ENCODE measurements around the gene ARHGAP22. TPM values are rescaled to one million over a fixed set of nuclear protein-coding genes. Genes with fewer than 3 reads are reported as not detected.

The ARHGAP22 gene
- total RNA-seq, 8 experiments from 2014 or later = 0.72 to 9.3 (median 1.8) TPM

DNA sequence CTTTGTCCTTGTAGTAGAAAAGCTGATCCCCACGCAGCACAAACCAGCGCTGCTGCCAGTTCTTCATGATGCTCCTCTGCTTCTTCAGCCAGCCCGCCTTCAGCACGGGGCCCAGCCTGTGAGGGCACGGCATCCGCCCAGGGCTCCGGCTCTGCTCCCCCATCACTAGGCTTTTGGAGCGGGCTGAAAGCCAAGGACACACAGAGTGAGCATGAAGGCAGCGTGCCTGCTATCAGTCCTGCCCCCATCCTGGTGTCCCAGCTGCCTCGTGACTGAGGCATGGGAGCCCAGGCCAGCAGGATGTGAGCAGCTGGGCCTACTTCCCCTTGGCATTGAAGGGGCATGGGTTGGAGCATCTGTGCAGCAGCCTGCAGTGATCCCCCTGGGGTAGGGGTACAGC is 21.9 kb downstream of the ARHGAP22 start:
- in situ Hi-C loops (cut with MboI; ENCODE audit: low pct_unique_long_range_greater_than_20kb in 2 of 9, low sequenced_read_pairs in 9 of 9, unreplicated experiment in 9 of 9) = no loop called here
- Histone ChIP-seq H3K4me3 (no peak overlapping the region), H3K4me1 (replicated peaks in 1 of 2) (peaks cover 0 to 4% of the 10 kb centered on the region in 2 donors), H3K27ac (no peak overlapping the region)
- 88 to 100% (median 93%) methylated on average over 1 to 6 of the region's 10 CpGs; no CpG with 5 or more reads in 5 of the 10 experiments for WGBS, 10 experiments
- ATAC-seq (replicated peaks in 6 of 8) = no peak

DNA sequence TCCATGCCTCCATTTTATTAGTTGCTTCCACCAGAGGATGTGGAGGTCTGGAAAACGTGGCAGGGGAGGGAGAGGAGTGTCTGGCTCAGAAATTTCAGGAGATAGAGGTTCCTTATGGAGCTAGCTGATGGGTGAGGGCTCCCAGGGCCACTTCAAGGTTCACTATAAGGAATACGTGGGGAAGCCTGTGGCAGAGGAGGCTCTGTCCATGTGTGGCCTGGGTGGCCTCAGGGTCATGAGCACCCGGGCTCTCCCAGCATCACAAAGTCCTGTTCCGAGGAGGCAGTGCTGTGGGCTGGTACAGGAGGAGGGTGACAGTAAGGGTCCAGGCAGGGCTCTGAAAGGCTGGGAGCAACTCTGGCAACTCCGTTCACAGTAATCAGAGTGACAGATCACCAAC is 24.6 kb downstream of the ARHGAP22 start:
- Histone ChIP-seq H3K4me3 (no peak overlapping the region), H3K4me1 (replicated peaks in 1 of 2) (no peaks in the 10 kb centered on the region), H3K27ac (no peak overlapping the region)
- WGBS, 10 experiments = 40 to 90% (median 73%) methylated on average over 1 to 4 of the region's 5 CpGs; no CpG with 5 or more reads in 4 of the 10 experiments
- ATAC-seq (replicated peaks in 6 of 8) = no peak
- in situ Hi-C loops (cut with MboI; ENCODE audit: low pct_unique_long_range_greater_than_20kb in 2 of 9, low sequenced_read_pairs in 9 of 9, unreplicated experiment in 9 of 9) = no loop called here

DNA sequence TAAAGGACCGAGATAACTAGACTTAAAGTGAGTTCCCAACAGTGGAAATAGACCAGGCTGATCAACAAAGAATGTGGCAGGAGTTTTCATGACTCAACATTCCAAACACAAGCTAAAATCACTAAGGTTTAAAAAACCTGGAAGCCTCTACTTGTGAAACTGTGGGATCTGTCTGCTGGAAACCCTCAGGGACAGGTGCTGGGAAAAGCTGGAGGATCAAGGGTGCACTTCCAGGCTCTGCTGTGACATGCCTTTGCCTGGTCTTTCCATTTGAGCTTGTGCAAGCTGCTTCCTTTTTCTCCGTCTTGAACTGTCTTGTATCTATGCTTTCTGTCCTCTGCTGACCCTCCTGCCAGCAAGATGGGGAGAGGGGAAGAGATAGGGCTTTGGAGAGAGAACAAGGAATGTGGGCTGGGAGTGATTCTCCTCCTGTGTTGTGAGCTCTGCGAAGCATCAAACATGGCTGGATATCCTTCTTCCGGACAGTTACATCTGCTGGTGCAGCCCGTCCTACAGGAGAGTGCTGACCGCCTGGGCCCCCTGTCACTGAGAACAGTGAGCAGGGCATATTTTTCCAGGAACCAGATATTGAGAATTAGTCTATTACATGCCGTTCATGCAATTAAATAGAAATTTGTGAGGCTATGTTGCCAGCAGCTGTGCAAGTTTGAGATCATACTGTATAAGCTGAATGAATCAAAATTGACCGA is 25.5 kb downstream of the ARHGAP22 start:
- H3K27ac ChIP-seq = no peak overlapping the region

DNA sequence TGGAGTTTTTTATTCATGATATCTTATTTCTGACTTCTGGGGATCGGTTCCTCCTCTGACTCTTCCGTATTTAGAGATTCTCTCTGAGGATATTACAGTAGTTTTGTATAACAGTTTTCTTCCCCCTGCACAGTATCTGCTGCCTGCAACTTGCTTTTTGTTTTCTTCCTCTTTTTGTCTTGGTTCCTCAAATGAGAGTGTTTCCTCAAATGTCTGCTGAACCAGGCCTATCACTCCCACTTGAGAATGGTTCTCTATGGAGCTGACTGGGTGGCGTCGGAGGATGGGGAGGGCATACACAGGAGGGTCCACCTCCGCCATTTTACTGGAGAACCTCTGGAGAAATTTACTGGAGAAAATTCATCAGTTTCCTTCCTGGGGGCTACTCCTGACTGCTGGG is 27.7 kb downstream of the ARHGAP22 start:
- Histone ChIP-seq H3K4me3 (no peak overlapping the region), H3K4me1 (replicated peaks in 1 of 2) (no peaks in the 10 kb centered on the region), H3K27ac (no peak overlapping the region)
- WGBS, 10 experiments = 29 to 100% (median 88%) methylated on average over 2 to 5 of the region's 5 CpGs
- no peak for ATAC-seq (replicated peaks in 6 of 8)
- in situ Hi-C loops (cut with MboI; ENCODE audit: low pct_unique_long_range_greater_than_20kb in 2 of 9, low sequenced_read_pairs in 9 of 9, unreplicated experiment in 9 of 9) = no loop called here

More for the DNA sequence above, 25.5 kb downstream of the ARHGAP22 start:
- in situ Hi-C loops (cut with MboI; ENCODE audit: low pct_unique_long_range_greater_than_20kb in 2 of 9, low sequenced_read_pairs in 9 of 9, unreplicated experiment in 9 of 9) = no loop called here
- ATAC-seq (replicated peaks in 6 of 8) = no peak
- Histone ChIP-seq H3K4me1 (replicated peaks in 1 of 2) (no peaks in the 10 kb centered on the region), H3K4me3 (no peak overlapping the region)
- 51 to 100% (median 76%) methylated on average over 1 to 5 of the region's 8 CpGs for whole genome bisulfite sequencing, 10 experiments

DNA sequence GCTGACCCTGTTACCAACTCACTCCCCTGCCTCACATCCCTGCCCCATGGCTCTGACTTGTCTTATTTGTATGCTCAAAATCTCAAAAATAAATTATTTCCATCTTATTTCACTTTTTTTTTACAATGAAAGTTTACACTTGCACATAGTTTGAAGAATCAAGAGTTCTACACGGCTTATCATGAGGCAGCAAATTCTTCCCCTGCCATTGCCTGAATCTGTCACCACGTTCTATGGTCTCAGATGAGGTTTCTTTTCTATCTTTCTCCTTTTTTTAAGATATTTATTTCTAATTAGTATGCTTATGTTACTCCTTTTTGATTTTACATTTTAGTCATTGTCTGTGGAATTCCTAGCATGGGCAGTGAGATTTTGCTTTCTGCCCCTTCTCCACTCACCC is 28.4 kb downstream of the ARHGAP22 start:
- WGBS, 10 experiments = 64 to 100% (median 94%) methylated on average over 1 to 2 of the region's 2 CpGs; no CpG with 5 or more reads in 1 of the 10 experiments
- no peak for ATAC-seq (replicated peaks in 6 of 8)
- Histone ChIP-seq H3K4me1 (replicated peaks in 1 of 2) (no peaks in the 10 kb centered on the region), H3K27ac (no peak overlapping the region), H3K4me3 (no peak overlapping the region)
- in situ Hi-C loops (cut with MboI; ENCODE audit: low pct_unique_long_range_greater_than_20kb in 2 of 9, low sequenced_read_pairs in 9 of 9, unreplicated experiment in 9 of 9) = no loop called here

DNA sequence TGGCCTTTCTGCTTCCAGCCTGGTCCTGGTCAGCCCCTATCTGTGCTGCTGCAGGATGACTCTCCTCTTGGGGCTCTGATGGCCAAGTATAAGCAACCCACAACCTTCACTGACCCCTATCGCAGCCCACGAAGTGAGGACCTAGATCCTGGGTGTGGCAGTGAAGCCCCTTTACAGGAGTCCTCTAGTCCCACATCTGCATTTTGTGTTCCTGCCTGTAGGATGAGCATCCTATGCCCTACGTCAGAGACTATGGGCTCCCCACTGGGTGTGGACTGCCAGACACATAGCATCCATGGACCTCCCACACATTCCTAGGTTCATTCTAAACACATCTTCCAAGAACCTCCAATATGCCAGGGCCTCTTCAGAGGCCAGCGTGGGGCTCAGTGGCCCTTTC is 29.0 kb downstream of the ARHGAP22 start:
- no peak for ATAC-seq (replicated peaks in 6 of 8)
- 80 to 88% methylated on average over 1 to 2 of the region's 4 CpGs; no CpG with 5 or more reads in 8 of the 10 experiments for WGBS, 10 experiments
- in situ Hi-C loops (cut with MboI; ENCODE audit: low pct_unique_long_range_greater_than_20kb in 2 of 9, low sequenced_read_pairs in 9 of 9, unreplicated experiment in 9 of 9) = no loop called here
- Histone ChIP-seq H3K4me3 (no peak overlapping the region), H3K4me1 (replicated peaks in 1 of 2) (no peaks in the 10 kb centered on the region), H3K27ac (no peak overlapping the region)

DNA sequence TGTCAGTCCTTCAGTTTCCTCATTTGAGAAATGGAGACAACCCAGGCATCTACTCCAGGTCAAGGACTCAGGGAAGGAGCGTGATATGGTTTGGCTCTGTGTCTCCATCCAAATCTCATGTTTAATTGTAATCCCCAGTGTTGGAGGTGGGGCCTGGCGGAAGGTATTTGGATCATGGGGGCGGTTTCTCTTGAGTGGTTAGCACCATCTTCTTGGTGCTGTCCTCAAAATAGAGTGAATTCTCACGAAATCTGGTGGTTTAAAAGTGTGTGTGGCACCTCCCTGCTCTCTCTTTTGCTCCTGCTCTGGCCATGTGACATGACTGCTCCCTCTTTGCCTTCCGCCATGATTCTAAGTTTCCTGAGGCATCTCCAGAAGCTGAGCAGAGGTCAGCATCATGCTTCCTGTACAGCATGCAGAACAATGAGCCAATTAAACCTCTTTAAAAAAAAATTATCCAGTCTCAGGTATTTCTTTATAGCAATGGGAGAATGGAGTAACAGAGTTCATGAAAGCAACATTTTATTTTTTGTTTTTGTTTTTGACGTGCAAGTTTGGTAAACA is 30.0 kb downstream of the ARHGAP22 start:
- H3K27ac ChIP-seq = no peak overlapping the region
- ATAC-seq (replicated peaks in 6 of 8) = no peak
- in situ Hi-C loops (cut with MboI; ENCODE audit: low pct_unique_long_range_greater_than_20kb in 2 of 9, low sequenced_read_pairs in 9 of 9, unreplicated experiment in 9 of 9) = no loop called here
- no peak overlapping the region for H3K4me3 ChIP-seq
- 36 to 100% (median 88%) methylated on average over 1 to 5 of the region's 6 CpGs; no CpG with 5 or more reads in 1 of the 10 experiments for WGBS, 10 experiments
- H3K4me1 ChIP-seq (replicated peaks in 1 of 2) = no peaks in the 10 kb centered on the region

DNA sequence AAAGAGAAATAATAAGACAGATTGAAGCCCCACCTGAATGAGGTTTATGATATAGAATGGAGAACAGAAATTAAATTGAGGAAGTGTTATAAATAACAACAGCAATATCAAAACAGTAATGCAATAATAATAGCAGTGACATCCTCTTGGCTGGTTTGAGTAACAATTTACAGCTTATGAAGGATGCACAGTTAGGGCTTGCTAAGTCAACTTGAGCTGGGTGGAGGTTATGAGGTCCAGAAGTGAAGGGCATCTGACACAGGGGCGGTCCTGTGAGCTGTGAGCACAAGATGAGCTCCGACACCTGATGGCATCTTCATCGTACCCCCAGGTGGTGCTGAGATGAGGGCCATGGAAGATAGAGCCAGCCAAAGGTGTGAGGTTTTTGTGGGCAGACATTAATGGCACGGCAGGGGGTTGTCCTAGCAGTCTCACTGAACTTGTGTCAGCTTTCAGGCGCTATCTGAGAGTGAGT is 30.5 kb downstream of the ARHGAP22 start:
- in situ Hi-C loops (cut with MboI; ENCODE audit: low pct_unique_long_range_greater_than_20kb in 2 of 9, low sequenced_read_pairs in 9 of 9, unreplicated experiment in 9 of 9) = no loop called here
- no peak for ATAC-seq (replicated peaks in 6 of 8)
- 64 to 100% (median 92%) methylated on average over 1 to 3 of the region's 5 CpGs; no CpG with 5 or more reads in 4 of the 10 experiments for WGBS, 10 experiments
- Histone ChIP-seq H3K27ac (no peak overlapping the region), H3K4me1 (replicated peaks in 1 of 2) (no peaks in the 10 kb centered on the region), H3K4me3 (no peak overlapping the region)

DNA sequence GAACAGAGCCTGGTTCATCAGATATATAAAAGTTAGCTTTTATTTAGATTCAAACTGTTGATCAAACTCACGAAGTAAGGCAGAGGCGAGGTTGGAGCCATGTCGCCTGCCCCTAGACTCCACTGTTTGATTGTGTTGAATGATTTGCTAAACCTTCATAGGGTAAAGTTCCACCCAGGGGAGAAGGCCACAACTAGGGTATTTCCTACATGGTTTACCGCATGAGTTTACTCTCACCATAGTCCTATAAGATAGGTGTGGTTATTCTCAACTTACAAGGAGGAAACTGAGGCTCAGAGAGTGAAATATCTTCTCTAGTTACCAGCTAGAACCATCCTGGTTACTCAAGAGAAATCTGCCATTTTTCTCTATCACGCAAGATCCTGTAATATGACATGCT is 31.8 kb downstream of the ARHGAP22 start:
- Histone ChIP-seq H3K4me1 (replicated peaks in 1 of 2) (no peaks in the 10 kb centered on the region), H3K4me3 (no peak overlapping the region), H3K27ac (no peak overlapping the region)
- in situ Hi-C loops (cut with MboI; ENCODE audit: low pct_unique_long_range_greater_than_20kb in 2 of 9, low sequenced_read_pairs in 9 of 9, unreplicated experiment in 9 of 9) = no loop called here
- 83 to 100% (median 92%) methylated on average over 2 to 5 of the region's 5 CpGs; no CpG with 5 or more reads in 2 of the 10 experiments for WGBS, 10 experiments
- no peak for ATAC-seq (replicated peaks in 6 of 8)

DNA sequence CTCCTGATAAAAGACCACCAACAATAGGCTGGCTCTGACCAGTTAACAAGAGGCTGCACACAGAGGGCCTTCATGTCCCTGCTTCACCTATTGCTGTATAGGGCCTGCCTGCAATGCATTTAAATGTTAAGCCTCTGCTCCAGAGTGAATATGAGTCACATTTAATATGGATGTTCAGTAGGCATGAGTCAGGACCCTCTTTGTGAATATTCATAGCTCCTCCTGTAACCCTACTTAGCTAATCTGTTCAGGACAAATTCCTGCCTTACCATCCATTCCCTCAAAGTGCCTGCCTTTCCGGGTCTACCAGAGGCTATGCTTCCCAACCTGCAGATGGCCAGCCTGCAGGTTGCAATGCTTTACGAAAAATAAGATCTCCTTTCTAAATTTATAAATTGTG is 32.5 kb downstream of the ARHGAP22 start:
- peak in 6 of 8 experiments; percentile 34 to 100 (median 75) for ATAC-seq (replicated peaks in 6 of 8)
- Histone ChIP-seq H3K27ac (no peak overlapping the region), H3K4me3 (no peak overlapping the region), H3K4me1 (replicated peaks in 1 of 2) (no peaks in the 10 kb centered on the region)
- 33 to 100% (median 83%) methylated on average over 1 to 2 of the region's 2 CpGs; no CpG with 5 or more reads in 3 of the 10 experiments for WGBS, 10 experiments
- in situ Hi-C loops (cut with MboI; ENCODE audit: low pct_unique_long_range_greater_than_20kb in 2 of 9, low sequenced_read_pairs in 9 of 9, unreplicated experiment in 9 of 9) = no loop called here

DNA sequence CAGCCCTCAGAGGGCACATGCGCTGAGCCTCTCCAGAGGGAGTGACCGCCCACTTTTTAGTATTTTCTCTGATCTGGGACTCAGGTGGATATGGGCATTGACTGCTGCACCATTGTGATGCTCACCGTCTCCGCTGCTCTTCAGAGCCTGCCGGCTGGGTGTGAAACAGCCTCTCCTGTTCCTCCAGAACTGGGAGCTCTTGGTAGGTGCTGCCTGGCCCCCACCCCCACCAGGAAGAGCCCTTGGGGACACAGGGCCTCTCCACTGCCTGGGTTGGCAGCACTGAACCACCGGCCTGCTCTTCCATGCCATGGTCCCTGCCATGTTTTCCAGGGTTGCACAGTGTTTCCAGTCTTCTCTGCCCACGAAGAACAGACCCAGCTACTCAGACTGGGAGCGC is 36.3 kb downstream of the ARHGAP22 start:
- ATAC-seq (replicated peaks in 6 of 8) = no peak
- H3K4me1 ChIP-seq (replicated peaks in 1 of 2) = no peaks in the 10 kb centered on the region
- WGBS, 10 experiments = 80 to 100% (median 91%) methylated on average over 1 to 5 of the region's 8 CpGs; no CpG with 5 or more reads in 5 of the 10 experiments
- H3K27ac ChIP-seq = no peak overlapping the region
- in situ Hi-C loops (cut with MboI; ENCODE audit: low pct_unique_long_range_greater_than_20kb in 2 of 9, low sequenced_read_pairs in 9 of 9, unreplicated experiment in 9 of 9) = no loop called here
- no peak overlapping the region for H3K4me3 ChIP-seq

DNA sequence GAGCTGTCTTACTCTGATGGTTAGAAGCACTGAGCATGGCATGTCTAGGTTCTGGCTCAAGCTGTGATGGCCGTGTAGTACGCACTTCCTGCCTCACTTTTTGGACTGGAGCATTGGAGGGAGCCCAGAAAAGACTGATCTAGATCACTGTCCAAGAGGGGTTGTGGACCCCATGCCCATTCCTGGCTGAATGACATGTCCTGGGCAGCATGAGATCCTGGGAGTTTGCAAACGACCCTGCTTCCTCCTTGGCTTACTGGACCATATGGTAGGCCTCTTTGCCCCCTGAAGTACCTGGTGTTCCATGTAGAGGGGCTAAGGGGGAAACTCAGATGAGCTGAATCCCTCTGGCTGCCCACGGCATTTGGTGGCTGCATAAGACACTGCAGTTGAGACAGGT is 36.7 kb downstream of the ARHGAP22 start:
- WGBS, 10 experiments = 78 to 100% (median 85%) methylated on average over 1 to 4 of the region's 4 CpGs; no CpG with 5 or more reads in 4 of the 10 experiments
- Histone ChIP-seq H3K4me1 (replicated peaks in 1 of 2) (no peaks in the 10 kb centered on the region), H3K27ac (no peak overlapping the region), H3K4me3 (no peak overlapping the region)
- ATAC-seq (replicated peaks in 6 of 8) = no peak
- in situ Hi-C loops (cut with MboI; ENCODE audit: low pct_unique_long_range_greater_than_20kb in 2 of 9, low sequenced_read_pairs in 9 of 9, unreplicated experiment in 9 of 9) = no loop called here

DNA sequence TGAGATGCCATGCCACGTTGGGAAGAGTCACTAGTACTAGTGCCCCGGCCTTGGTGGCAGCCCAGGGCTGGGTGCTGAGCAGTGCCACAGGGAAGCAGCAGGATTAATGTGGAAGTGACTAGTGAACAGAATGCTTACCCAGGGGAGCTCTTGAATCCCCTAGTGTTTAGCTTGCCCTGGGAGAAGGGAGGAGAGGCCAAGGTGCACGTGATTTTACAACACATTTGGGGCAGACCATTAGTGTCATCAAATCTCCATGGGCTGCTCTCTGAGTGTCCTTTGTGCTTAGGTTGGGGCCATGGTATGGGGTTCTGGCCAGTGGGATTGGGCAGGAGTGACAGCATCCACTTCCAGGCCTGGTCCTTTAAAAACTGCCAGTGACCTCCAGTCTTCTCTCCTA is 37.5 kb downstream of the ARHGAP22 start:
- WGBS, 10 experiments = 40 to 100% (median 84%) methylated on average over 1 to 2 of the region's 3 CpGs; no CpG with 5 or more reads in 4 of the 10 experiments
- H3K4me3 ChIP-seq = no peak overlapping the region
- no peak overlapping the region for H3K27ac ChIP-seq
- no peaks in the 10 kb centered on the region for H3K4me1 ChIP-seq (replicated peaks in 1 of 2)
- in situ Hi-C loops (cut with MboI; ENCODE audit: low pct_unique_long_range_greater_than_20kb in 2 of 9, low sequenced_read_pairs in 9 of 9, unreplicated experiment in 9 of 9) = no loop called here
- ATAC-seq (replicated peaks in 6 of 8) = no peak

All from motor neuron (in vitro differentiated cells).